KBM-7 (cell line): ENCODE results near the gene ZFX.
A peak's percentile ranks its signal among the peaks of the same experiment; 100 is the strongest.

Experiments
- DNase-seq: peaks from one replicate; pipeline ENCODE4 v3.0.0-alpha.2; 2015
- in situ Hi-C: fragments of 300-500 bp; cut with MboI; formaldehyde crosslinking; loops from 2 replicates; pipeline ENCODE4 v1.14.3; 2020; ENCODE audit warnings: low sequenced_read_pairs, low pct_unique_long_range_greater_than_20kb, mixed read lengths

ZFX gene

DNA sequence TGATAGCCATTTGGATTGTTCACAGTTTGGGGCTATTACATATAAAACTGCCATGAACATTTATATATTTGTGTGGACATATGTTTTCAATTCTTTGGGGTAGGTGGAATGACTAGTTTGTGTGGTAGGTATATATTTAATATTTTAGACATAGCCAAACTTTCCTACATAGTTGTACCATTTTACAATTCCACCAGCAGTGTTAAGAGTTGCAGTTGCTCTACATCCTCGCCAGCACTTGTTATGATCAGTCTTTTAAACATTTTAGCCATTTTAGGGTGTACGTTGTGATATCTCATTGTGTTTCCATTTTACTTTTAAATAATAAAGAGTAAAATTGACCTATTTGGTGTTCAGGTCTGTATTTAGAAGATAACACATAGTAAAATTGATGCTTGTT, 76.6 kb downstream of the ZFX start:
- in situ Hi-C loops, result no loop called here
- no peak for DNase-seq

DNA sequence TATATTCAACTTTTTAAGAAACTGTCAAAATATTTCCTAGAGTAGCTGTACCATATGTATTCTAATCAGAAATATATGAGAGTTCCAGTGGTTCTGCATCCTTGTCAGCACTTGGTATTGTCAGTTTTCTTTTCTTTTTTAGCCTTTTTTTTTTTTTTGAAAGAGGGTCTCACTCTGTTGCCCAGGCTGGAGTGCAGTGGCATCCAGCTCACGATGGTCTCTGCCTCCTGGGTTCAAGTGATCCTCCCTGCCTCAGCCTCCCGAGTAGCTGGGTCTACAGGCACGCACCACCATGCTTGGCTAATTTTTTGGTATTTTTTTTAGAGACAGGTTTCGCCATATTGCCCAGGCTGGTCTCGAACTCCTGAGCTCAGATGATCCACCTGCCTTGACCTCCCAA, 79.1 kb downstream of the ZFX start:
- no peak for DNase-seq
- in situ Hi-C loops, result no loop called here

DNA sequence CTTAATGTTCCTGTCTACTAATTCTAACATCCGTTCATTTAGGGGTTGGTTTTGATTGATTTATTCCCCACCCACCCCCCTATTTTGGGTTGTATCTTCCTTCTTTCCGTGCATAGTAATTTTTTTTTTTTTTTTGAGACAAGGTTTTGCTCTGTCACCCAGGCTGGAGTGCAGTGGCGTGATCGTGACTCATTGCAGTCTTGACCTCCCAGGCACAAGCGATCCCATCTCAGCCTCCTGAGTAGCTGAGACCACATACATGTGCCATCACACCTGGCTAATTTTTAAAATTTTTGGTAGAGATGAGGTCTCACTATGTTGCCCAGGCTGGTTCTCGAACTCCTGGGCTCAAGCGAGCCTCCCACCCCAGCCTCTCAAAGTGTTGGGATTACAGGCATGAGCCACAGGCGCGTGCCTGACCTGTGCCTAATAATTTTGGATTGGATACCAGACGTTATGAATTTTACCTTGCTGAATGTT, 79.9 kb downstream of the ZFX start:
- no peak for DNase-seq
- in situ Hi-C loops, result no loop called here

DNA sequence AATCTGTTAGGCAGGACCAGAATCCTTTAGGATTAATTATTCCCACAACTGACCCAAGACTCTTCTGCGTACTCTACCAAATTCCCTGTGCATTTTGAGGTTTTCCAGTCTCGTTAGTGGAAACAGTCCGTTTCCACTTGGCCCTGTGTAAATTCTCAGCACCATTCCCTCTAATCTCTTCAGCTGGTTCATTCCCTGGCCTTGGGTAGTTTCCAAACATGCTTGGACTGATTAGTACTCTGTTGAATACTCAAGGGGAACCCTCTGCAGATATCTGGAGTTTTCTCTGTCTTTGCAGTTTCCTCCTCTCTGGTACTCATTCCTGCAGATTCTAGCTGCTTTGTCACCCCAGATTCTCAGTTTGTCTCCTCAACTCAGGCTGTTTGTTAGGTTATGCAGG, 80.4 kb downstream of the ZFX start:
- in situ Hi-C loops, result no loop called here
- DNase-seq, result no peak

DNA sequence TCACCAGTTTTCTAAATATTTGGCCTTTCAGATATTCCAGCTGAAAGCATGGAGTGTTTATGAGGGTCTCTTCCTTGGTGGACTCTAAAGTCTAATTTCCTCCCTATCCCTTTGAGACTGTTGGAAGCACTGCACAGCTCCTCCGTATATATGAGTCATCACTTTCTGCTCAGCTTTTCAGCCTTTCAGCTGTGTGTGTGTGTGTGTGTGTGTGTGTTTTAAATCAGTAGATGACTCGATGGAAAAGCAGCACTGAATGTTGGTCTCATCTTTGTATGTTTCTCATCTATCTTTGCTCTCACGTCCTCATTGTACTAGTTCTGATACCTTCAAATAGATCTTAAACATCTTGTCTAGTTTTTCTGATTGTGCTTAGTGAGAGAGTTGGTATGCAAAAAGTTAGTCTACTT, 81.6 kb downstream of the ZFX start:
- in situ Hi-C loops, result no loop called here
- peak; percentile 45 for DNase-seq

DNA sequence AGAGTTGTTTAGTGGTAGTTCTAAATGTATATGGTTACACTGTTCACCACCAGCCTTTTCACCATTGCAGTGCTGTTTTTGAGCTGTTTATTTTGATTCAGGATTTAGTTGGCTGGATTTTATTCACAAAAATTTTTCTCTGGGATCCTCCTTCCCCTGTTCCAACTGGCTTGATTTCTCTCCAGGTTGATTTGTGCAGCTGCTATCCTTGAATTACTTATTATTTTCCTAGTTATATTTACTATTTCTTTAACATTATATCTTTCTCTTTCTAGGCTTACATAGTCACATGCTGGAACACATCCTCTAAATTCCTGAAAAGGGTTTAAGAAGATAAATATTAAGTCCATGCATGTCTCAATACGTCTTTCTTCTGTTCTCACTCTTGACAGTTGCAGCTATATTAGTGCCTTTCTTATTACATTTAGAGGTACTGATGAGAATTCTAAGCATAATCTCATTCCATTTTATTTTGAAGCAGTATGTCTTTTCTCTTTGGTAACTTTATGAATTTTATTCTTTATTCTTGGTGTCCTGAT, 82.2 kb downstream of the ZFX start:
- in situ Hi-C loops, result no loop called here
- no peak for DNase-seq

DNA sequence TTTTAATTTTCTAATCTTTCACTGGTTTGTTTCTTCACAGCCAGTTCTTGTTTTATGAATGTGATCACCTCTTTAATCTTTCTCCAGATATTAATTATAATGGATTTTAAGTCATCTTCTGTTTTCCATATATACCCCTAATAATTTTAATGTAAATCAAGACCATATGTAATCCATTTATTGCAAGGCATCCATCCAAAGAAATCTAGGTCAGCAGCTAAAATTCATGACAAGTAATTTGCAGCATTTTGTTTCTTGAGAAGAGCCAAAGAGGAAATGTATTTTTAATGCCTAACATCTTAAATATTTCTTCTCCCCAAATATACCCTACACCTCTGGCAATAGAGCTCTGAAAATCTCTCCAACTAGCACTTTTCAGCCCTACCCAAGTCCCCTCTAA, 83.3 kb downstream of the ZFX start:
- no peak for DNase-seq
- in situ Hi-C loops, result no loop called here

DNA sequence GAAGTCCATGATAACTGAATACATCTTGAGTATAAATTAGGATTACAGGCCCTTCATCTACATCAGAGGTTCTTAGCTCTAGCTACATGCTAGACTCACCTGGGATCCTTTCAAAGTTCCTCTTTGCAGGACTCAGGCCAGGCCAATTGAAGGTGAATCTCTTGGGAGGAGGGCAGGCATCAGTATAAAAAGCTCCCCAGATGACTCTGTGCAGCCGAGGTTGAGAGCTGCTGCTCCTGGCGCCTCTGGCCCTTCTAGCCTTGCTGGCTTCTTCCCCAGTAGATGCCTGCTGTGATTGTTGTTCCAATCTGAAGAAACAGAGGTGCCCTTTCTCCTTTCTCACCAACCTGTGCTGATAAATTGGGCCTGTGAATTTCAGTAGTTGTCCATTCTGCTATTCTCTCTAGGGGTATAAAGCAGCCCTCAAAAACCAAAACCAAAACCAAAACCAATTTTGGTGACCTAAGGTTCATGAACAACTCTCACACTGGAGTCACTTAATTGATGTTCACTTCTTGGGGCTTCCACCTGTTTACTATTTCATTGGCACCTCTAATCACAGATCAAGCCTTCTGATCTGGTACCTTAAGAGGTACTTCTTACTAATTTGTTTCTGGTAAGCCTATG, 85.7 kb downstream of the ZFX start:
- in situ Hi-C loops, result no loop called here
- DNase-seq, result no peak

DNA sequence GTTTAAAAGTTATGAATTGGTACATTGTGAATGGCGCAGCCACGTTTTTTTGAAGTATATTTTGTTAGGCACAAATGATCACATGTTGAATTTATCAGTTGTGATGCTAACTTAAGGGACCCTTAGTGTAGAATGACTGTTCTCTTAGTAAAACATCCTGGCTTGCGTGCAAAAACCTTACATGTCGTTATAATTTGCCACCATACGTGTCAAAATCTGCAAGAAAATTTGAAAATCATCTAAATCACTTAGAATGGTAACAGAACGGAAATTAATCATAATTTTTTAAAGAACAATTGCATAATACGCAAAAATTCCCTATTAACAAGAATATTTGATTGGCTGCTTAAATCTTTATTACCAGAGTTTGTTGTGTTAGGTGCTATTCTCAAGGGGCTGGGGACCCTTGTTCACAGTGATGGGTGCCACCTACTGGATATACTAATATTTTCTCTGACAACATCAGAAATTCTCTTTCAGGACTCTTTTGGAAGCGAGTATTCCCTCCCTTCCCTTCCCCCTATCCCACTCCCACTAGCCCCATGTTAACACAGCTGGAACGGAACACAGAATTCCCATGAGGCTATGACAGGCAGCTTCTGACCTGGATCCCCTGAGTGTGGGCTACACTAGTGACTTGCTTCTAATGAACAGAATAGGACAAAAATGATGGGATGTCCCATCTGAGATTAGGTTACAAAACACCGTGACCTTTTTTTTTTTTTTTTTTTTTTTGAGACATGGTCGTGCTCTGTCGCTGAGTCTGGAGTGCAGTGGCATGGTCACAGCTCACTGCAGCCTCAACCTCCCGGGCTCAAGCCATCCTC, 92.5 kb downstream of the ZFX start:
- DNase-seq, result peak; percentile 62
- in situ Hi-C loops, result no loop called here

DNA sequence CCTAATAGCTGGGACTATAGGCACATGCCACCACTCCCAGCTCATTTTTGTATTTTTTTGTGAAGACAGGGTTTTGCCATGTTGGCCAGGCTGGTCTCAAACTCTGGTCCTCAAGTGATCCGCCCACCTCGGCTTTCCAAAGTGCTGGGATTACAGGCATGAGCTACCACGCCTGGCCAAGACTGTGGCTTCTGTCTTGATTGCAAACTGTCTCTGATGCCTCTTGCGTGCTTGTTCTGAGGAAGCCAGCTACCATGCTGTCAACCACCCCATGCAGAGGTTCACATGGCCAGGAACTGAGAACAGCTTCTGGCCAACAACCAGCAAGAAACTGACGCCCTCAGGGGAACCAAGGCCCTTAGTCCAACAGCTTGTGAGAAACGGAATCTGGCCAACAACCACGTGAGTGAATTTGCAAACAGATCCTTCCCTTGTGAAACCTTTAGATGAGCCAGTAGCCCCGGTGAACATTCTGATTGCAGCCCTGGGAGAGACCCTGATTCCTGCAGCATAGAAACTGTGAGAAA, 93.2 kb downstream of the ZFX start:
- in situ Hi-C loops, result no loop called here
- DNase-seq, result no peak

DNA sequence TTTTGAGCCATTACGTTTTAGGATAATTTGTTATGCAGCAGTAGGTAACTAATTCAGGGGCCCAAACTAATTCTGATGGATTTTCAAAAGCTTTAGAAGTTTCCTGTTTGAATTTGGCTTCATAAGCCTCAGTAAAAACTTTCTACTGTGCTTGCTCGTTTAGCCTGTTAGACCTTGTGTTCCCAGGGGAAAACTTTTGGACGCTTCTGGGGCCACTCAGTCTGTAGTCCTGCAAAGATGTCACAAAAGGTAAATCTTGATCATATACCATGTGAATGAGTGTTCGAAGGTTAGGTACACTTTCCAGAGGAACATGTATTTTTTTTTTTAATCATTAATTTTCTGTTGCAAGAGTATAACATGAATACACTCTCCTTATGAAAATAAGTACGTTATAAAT, 93.7 kb downstream of the ZFX start:
- in situ Hi-C loops, result no loop called here
- no peak for DNase-seq

DNA sequence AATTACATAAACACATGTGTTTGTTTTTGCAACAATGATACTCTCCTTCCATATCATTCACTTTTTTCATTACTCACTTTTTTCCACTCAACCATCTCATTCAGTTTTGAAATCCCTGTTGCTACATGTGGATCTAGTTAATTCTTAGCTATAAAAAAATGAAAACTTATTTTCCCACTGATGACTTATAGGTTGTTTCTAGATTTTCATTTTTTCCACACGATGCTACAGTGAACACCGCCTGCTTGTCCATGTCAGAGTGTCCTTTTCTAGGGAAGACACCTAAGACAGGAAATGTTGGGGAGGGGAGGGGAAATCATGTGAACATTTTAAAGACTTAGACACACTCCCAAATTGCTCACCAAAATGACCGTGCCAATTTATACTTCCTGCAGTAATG, 94.2 kb downstream of the ZFX start:
- DNase-seq, result no peak
- in situ Hi-C loops, result no loop called here

DNA sequence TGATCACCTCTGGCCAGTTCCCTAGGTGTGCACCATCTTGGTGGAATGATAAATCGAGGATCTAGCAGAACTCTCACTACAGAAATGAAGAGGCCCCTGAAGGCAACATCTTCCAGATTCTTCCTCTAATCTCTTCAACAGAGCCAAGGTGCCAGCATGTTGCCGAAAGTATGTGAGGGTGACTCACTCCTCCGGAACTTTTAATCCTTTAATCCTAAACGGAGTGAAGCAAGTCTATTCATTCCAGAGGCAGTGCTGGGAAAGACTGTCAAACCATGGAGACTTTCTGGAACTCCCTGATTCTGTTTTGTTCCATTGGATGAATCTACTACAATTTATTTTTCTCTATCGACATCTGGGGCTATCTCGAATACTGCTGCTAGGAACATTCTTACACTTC, 95.7 kb downstream of the ZFX start:
- no peak for DNase-seq
- in situ Hi-C loops, result no loop called here

DNA sequence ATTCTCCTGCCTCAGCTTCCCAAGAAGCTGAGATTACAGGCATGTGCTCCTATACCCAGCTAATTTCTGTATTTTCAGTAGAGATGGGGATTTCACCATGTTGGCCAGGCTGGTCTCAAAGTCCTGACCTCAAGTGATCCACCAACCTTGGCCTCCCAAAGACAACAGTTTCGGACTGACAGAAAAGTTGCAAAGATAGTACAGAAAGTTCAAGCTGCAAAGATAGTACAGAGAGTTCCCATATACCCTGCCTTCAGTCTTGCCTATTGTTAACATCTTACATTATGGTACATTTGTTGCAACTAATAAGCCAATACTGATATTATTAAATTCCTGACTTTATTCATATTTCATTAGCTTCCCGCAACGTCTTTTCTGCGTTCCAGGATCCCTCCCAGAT, 98.5 kb downstream of the ZFX start:
- no peak for DNase-seq
- in situ Hi-C loops, result no loop called here

DNA sequence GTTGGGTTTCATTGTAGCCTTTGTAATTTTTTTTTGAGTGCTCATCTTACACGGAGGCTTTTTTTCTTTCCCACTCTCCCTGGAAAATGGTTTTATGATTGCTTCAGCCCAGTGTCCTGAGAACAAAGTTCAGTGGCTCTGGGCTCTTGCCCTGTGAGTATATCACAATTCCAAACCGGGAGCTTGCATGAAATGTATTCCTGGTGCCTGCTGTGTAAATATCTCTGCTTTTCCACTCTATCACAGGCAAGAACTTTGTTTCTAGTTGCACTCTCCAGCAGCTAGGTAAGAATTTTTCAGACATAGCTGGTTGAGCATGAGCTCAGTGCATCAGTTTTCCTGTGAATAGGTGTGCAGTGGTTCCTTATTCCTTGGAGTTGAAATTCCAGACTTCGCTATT, 103.5 kb downstream of the ZFX start:
- no peak for DNase-seq
- in situ Hi-C loops, result no loop called here

DNA sequence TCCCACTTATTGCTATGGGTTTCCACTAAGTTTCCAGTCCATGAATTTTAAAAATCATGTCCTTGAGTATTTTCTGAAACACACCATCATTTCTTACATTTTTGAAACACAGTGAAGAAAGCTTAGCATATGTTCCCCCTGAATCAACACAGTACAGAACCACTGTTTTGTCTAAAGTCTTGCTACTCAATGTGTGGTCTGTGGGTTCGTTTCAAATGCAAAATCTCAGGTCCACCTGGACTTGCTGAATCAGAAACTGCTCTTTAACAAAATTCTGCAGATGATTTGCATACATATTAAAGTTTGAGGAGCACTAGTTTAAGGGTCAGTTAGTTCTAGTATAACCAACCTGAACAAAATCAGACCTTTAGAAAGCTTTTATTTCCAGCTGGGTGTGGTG, 103.9 kb downstream of the ZFX start:
- in situ Hi-C loops, result no loop called here

DNA sequence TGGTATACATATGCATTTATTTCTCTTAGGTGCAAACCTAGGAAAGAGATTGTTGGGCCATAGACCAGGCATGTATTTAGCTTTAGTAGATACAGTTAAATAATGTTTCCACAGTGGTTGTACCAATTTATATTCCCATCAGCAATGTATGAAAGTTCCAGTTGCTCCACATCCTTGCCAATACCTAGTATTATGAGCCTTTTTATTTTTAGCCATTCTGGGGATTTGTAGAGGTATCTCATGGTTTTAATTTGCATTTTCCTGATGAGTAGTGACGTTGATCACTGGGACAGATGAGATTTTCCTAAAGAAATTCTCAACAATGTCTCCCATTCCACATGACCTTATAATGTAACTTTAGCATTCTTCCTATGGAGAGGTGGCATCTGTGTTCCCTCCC, 107.5 kb downstream of the ZFX start:
- no peak for DNase-seq
- in situ Hi-C loops, result no loop called here

More for the DNA sequence above, 103.9 kb downstream of the ZFX start:
- DNase-seq, result no peak

DNA sequence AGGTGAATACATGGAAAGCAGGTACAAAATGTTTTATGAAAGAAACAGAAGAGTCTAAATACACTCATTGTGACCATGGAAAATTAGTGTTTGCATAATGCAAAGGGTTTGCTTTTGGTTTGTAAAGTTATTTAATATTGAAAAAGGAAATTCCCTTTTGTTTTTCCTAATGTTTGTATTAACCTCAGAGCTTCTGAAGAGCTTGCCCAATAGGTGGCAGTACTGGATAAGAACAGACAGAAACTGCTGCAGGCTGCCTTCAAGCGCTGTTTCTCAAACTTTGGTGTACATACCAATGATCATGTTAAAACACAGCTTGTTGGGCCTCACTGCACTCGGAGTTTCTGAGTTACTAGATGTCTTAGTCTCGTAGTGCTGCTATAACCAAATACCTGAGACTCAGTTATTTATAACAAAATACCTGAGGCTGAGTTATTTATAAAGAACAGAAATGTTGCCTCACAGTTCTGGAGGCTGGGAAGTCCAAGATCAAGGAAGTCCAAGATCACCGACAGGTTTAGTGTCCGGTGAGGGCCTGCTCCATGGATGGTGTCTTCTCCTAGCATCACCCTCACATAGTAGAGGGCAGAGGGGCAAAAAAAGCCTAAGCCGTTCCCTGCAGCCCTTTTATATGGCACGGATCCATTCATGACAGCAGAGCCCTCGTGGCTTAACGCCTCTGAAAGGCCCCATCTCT, 110.2 kb downstream of the ZFX start:
- DNase-seq, result peak; percentile 68

DNA sequence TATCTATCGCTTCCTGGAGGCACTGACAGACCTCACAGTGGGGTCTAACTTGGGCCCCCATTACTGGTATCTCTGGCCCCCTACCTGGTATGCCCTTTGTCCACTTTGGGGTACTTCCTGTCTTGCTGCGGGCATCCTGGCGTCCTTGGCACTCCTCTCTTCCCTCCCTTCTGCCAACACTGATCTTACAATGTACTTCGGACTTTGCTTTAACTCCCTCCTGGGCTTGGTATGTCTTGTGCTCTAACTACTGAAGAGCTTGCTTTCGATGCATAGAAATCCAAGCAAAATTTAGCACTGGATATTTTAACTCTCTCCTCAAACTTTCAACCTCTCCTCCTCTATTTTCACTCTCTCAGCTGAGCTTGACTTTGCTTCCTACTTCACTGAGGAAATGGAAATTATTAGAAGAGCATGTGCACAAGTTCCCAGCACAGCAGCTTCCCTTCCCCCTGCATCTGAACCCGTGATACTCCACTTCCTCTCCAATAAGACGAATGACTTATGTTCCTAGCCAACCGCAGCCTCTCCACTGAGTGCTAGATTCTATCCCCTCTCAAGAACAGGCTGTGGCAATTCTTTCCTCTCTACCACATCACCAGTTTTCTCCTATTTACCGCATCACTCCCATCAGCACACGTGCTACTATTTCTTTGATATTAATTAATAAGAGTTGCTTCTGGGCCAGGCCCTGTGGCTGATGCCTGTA, 111.5 kb downstream of the ZFX start:
- peak; percentile 87 for DNase-seq
- in situ Hi-C loops, result no loop called here

More for the DNA sequence above, 110.2 kb downstream of the ZFX start:
- in situ Hi-C loops, result no loop called here
